ENCODE results near the gene C1QTNF2. TPM values are rescaled to one million over a fixed set of nuclear protein-coding genes. Genes with fewer than 3 reads are reported as not detected.
"Not testable (repeated sequence)": the region's sequence is repeated elsewhere in the genome, so short reads cannot be mapped to it uniquely, and the experiment has no call there.

The C1QTNF2 gene
- polyA plus RNA-seq, 1 experiment, result 1.1 TPM

- POLR2A ChIA-PET, result no interaction called here
- no peak for DNase-seq (ENCODE audit: low read depth, low spot score)
These were observed 29.0 kb downstream of the C1QTNF2 start for GRCh38 chr5:160341309-160341870.

GRCh38 chr5:160340513-160340912, 29.9 kb downstream of the C1QTNF2 start:
- POLR2A ChIA-PET; DNase-seq (ENCODE audit: low read depth, low spot score); H3K27me3 ChIP-seq (ENCODE audit: control insufficient read depth, insufficient read depth, low read length); H3K27ac ChIP-seq (ENCODE audit: low read depth, low read length); H3K9me3 ChIP-seq (ENCODE audit: control insufficient read depth, insufficient read depth, low read length); H3K4me3 ChIP-seq (ENCODE audit: low read depth, low read length): not testable (repeated sequence)
- CTCF ChIA-PET, result interaction anchor here (12.1 kb wide), 1 partner anchor 318 kb away, joined by 190 read pairs; no protein-coding TSS in a partner anchor

More at GRCh38 chr5:160341309-160341870, 29.0 kb downstream of the C1QTNF2 start:
- no peak overlapping the region for H3K27ac ChIP-seq (ENCODE audit: low read depth, low read length)
- no peaks in the 10 kb centered on the region for H3K9me3 ChIP-seq (ENCODE audit: control insufficient read depth, insufficient read depth, low read length)
- CTCF ChIA-PET, result interaction anchor here (12.1 kb wide), 1 partner anchor 318 kb away, joined by 190 read pairs; no protein-coding TSS in a partner anchor
- H3K4me3 ChIP-seq (ENCODE audit: low read depth, low read length), result no peak overlapping the region
- H3K27me3 ChIP-seq (ENCODE audit: control insufficient read depth, insufficient read depth, low read length), result no peaks in the 10 kb centered on the region
- no peak for TF ChIP-seq CTCF (IDR thresholded peaks at IDR 0.05; ENCODE audit: low read depth, low read length)

GRCh38 chr5:160339406-160340130, 30.9 kb downstream of the C1QTNF2 start:
- no peaks in the 10 kb centered on the region for H3K9me3 ChIP-seq (ENCODE audit: control insufficient read depth, insufficient read depth, low read length)
- ChIA-PET CTCF (interaction anchor here (0.6 to 12.1 kb wide), 3 partner anchors 9 to 317 kb away, joined by 3 to 190 read pairs (median 3); no protein-coding TSS in a partner anchor), POLR2A (no interaction called here)
- H3K27ac ChIP-seq (ENCODE audit: low read depth, low read length), result no peak overlapping the region
- no peak overlapping the region for H3K4me3 ChIP-seq (ENCODE audit: low read depth, low read length)
- H3K27me3 ChIP-seq (ENCODE audit: control insufficient read depth, insufficient read depth, low read length), result no peaks in the 10 kb centered on the region
- no peak for DNase-seq (ENCODE audit: low read depth, low spot score)
- no peak for TF ChIP-seq CTCF (IDR thresholded peaks at IDR 0.05; ENCODE audit: low read depth, low read length)

GRCh38 chr5:160334716-160335115, 35.7 kb downstream of the C1QTNF2 start:
- not testable (repeated sequence) for H3K27me3 ChIP-seq (ENCODE audit: control insufficient read depth, insufficient read depth, low read length); H3K4me3 ChIP-seq (ENCODE audit: low read depth, low read length); H3K27ac ChIP-seq (ENCODE audit: low read depth, low read length); H3K9me3 ChIP-seq (ENCODE audit: control insufficient read depth, insufficient read depth, low read length); DNase-seq (ENCODE audit: low read depth, low spot score)
- ChIA-PET POLR2A (interaction anchor here (0.5 kb wide), 1 partner anchor 1087 kb away, joined by 3 read pairs; no protein-coding TSS in a partner anchor), CTCF (interaction anchor here (2.8 to 12.1 kb wide), 2 partner anchors 11 to 312 kb away, joined by 9 to 190 read pairs; no protein-coding TSS in a partner anchor)

GRCh38 chr5:160333721-160334120, 36.7 kb downstream of the C1QTNF2 start:
- no peaks in the 10 kb centered on the region for H3K9me3 ChIP-seq (ENCODE audit: control insufficient read depth, insufficient read depth, low read length)
- no peak overlapping the region for H3K4me3 ChIP-seq (ENCODE audit: low read depth, low read length)
- peaks cover 4% of the 10 kb centered on the region for H3K27me3 ChIP-seq (ENCODE audit: control insufficient read depth, insufficient read depth, low read length)
- CTCF ChIA-PET, result interaction anchor here (0.9 to 1.3 kb wide), 3 partner anchors 11 to 312 kb away, joined by 3 read pairs; no protein-coding TSS in a partner anchor
- no peak for DNase-seq (ENCODE audit: low read depth, low spot score)
- POLR2A ChIA-PET, result interaction anchor here (0.7 kb wide), 1 partner anchor 184 kb away, joined by 3 read pairs; no protein-coding TSS in a partner anchor
- TF ChIP-seq CTCF (IDR thresholded peaks at IDR 0.05; ENCODE audit: low read depth, low read length), result no peak
- H3K27ac ChIP-seq (ENCODE audit: low read depth, low read length), result no peak overlapping the region

- peaks cover 12% of the 10 kb centered on the region for H3K27me3 ChIP-seq (ENCODE audit: control insufficient read depth, insufficient read depth, low read length)
- ChIA-PET POLR2A (no interaction called here), CTCF (interaction anchor here (0.8 kb wide), 1 partner anchor 15 kb away, joined by 3 read pairs; no protein-coding TSS in a partner anchor)
- H3K9me3 ChIP-seq (ENCODE audit: control insufficient read depth, insufficient read depth, low read length), result no peaks in the 10 kb centered on the region
- TF ChIP-seq CTCF (IDR thresholded peaks at IDR 0.05; ENCODE audit: low read depth, low read length), result no peak
- no peak overlapping the region for H3K27ac ChIP-seq (ENCODE audit: low read depth, low read length)
- H3K4me3 ChIP-seq (ENCODE audit: low read depth, low read length), result no peak overlapping the region
- no peak for DNase-seq (ENCODE audit: low read depth, low spot score)
These were observed 40.2 kb downstream of the C1QTNF2 start for GRCh38 chr5:160330212-160330611.
